ENCODE measurements around the gene KREMEN1.

DNA sequence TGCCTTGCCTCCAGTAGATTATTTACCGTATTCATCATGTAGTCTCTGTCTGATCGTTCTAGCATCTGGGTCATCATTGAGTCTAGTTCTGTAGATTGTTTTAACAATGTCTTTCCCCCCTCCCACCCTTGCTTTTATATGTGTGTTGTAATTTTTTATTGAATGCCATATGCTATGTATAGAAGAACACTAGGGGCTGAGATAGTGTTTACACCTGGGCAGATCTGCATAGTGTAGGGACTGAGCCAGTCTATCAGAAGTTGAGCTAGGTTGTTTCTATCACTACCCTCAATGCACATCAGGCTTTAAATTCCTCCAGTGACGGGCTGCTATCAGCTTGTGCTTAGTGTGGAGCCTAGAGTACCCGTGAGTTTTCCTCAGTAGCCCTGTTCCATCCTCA is 61.6 kb downstream of the KREMEN1 start:
- TF ChIP-seq CTCF (conservative IDR thresholded peaks at IDR 0.05; ENCODE audit: low read depth in 2 of 2) (no peak), JUNB (IDR thresholded peaks at IDR 0.05; ENCODE audit: unreplicated experiment) (no peak), ZNF462 (CRISPR knock-in tag; IDR thresholded peaks at IDR 0.05) (no peak), EZH2 (IDR thresholded peaks at IDR 0.05; ENCODE audit: low read depth, unreplicated experiment) (no peak)
